Fibroblast of lung (primary cell): ENCODE data around the gene TULP1. TPM values are rescaled to one million over a fixed set of nuclear protein-coding genes. Genes with fewer than 3 reads are reported as not detected.

Source experiments
- DNase-seq, 2 donors: peaks; one replicate each; pipeline versions ENCODE4 v3.0.0 to v3.0.0-alpha.2; 2010; ENCODE audit warnings: low read depth in 2 of 2
- H2AFZ ChIP-seq: 2 replicates; pipeline ENCODE4 v1.5.1; 2012; ENCODE audit warnings: low read length, control low read depth, inconsistent platforms
- H3K27ac ChIP-seq: 2 replicates; pipeline ENCODE4 v1.5.1; 2011; ENCODE audit warnings: low read length, control low read depth; ENCODE audit not compliant: insufficient read depth
- H3K27me3 ChIP-seq: 2 replicates; pipeline ENCODE4 v1.5.1; 2011; ENCODE audit warnings: mild to moderate bottlenecking, low read length; ENCODE audit not compliant: control insufficient read depth, insufficient read depth
- H3K36me3 ChIP-seq: 2 replicates; pipeline ENCODE4 v1.5.1; 2011; ENCODE audit warnings: low read length; ENCODE audit not compliant: control insufficient read depth, insufficient read depth
- H3K4me1 ChIP-seq: 2 replicates; pipeline ENCODE4 v1.5.1; 2011; ENCODE audit warnings: low read length; ENCODE audit not compliant: control insufficient read depth, insufficient read depth; ENCODE audit errors: extremely low read depth
- H3K4me2 ChIP-seq: 2 replicates; pipeline ENCODE4 v1.5.1; 2011; ENCODE audit warnings: low read length, control low read depth; ENCODE audit not compliant: insufficient read depth; ENCODE audit errors: extremely low read depth
- H3K4me3 ChIP-seq, 4 experiments: fragments of 200-600 bp in 1 of 4; sonication (generic) in 1 of 4; replicated peaks in 1 of 4; 2 replicates each; pipeline ENCODE4 v1.5.1; 2011 to 2016; ENCODE audit warnings: low read length in 4 of 4, low read depth in 3 of 4, mild to moderate bottlenecking in 3 of 4, control low read depth in 2 of 4, inconsistent platforms in 1 of 4, mixed read lengths in 1 of 4; ENCODE audit not compliant: insufficient read depth in 1 of 4; ENCODE audit errors: control extremely low read depth in 1 of 4
- H3K79me2 ChIP-seq: 2 replicates; pipeline ENCODE4 v1.5.1; 2012; ENCODE audit warnings: mild to moderate bottlenecking, low read length, inconsistent platforms; ENCODE audit not compliant: control insufficient read depth, insufficient read depth
- H3K9ac ChIP-seq: 2 replicates; pipeline ENCODE4 v1.5.1; 2011; ENCODE audit warnings: mild to moderate bottlenecking, low read length, control low read depth; ENCODE audit not compliant: insufficient read depth
- H3K9me3 ChIP-seq: 2 replicates; pipeline ENCODE4 v1.5.1; 2012; ENCODE audit warnings: low read depth, low read length; ENCODE audit not compliant: control insufficient read depth, insufficient read depth
- H4K20me1 ChIP-seq: 2 replicates; pipeline ENCODE4 v1.5.1; 2011; ENCODE audit warnings: low read length; ENCODE audit not compliant: control insufficient read depth, insufficient read depth; ENCODE audit errors: extremely low read depth
- CTCF ChIP-seq, 2 donors: IDR thresholded peaks in 1 of 2; conservative IDR thresholded peaks in 1 of 2; 1 replicate in 1 of 2; 2 replicates in 1 of 2; pipeline ENCODE4 v1.5.1; 2011 to 2012; ENCODE audit warnings: low read length in 2 of 2, control low read depth in 1 of 2, inconsistent platforms in 1 of 2, low read depth in 1 of 2, mild to moderate bottlenecking in 1 of 2
- EZH2 ChIP-seq: IDR thresholded peaks from 2 replicates; pipeline ENCODE4 v1.5.1; 2012; ENCODE audit warnings: low read length, control low read depth, mild to moderate bottlenecking; ENCODE audit errors: missing control alignments
- polyA plus RNA-seq, 2 donors: library from polyadenylated mRNA; depleted of rRNA in 1 of 2; stranded (reverse) in 1 of 2; unstranded in 1 of 2; fragments of >200 nt; gene quantifications; 2 replicates each; pipeline ENCODE4 v1.2.1, GENCODE V29; 2011 to 2012; ENCODE audit warnings: missing spikeins in 1 of 2
- total RNA-seq: library from RNA; depleted of rRNA; stranded (reverse); fragments of >200 nt; gene quantifications from 2 replicates; pipeline ENCODE4 v1.2.1, GENCODE V29; 2014

The TULP1 gene
- total and polyA plus RNA-seq, 2 donors (not counting 1 experiment from before 2014, with no cell fraction given) = not detected

DNA sequence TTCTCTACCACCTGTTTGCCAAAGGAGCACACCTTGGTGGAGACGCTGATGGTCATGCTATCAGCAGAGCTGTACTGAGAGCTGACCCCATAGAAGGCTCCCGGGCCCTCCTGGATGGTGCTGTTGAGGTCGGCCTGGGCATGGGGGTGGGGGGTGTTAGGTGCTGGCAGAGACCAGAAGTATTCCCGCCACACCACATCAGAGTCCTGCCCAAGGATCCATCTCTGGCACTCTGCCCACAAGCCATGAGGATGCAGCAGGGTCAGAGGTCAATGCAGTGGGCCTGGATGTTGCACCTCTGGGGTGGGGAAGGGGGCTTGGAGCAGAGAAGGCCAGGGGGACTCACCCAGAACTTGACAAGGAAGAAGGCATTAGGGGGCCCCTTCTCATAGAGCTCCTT is 37.1 kb downstream of the TULP1 start:
- Histone ChIP-seq H3K4me3 (no peak overlapping the region), H3K4me1 (peaks cover 7% of the 10 kb centered on the region), H3K36me3 (peaks cover 30% of the 10 kb centered on the region), H3K4me2 (no peak overlapping the region), H3K9me3 (no peaks in the 10 kb centered on the region), H3K27ac (no peak overlapping the region), H3K79me2 (peaks cover 4% of the 10 kb centered on the region), H3K9ac (no peak overlapping the region), H3K27me3 (no peaks in the 10 kb centered on the region), H4K20me1 (peaks cover 2% of the 10 kb centered on the region), H2AFZ (no peak overlapping the region)
- TF ChIP-seq CTCF (conservative IDR thresholded peaks at IDR 0.05 in 1 of 2, IDR thresholded peaks at IDR 0.05 in 1 of 2; ENCODE audit: low read depth in 1 of 2, low read length in 2 of 2) (no peak), EZH2 (no peak)
- no peak for DNase-seq

DNA sequence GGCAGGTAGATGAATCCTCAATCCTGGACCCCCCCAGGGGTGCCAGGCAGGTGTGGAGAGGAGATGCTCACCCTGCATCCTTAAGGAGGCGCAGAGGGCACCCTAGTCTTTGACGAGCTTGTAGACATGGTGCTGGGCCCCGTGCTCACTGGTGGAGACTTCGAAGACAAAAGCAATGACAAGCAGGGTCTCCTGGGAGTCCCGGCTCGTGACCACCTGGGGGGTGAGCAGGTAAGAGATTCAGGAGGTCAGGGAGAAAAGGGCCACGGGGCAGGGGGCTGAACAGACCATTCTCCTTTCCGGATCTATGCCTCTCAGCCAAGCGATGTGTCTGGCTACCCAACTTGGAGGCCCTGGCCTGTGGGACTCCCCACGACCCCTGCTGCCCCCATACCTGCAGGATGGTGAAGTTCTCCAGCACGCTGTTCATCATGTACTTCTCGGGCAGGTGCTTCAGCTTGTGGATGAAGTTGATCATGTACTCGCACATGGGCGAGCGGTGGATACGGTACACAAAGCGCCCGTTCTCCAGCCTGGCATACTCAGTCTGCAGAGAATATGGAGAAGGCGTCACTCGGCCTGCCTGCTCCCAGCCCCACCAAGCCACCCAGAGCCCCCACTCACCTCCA is 37.6 kb downstream of the TULP1 start:
- peaks cover 10% of the 10 kb centered on the region for H3K4me1 ChIP-seq
- H3K9me3 ChIP-seq = no peaks in the 10 kb centered on the region
- H3K79me2 ChIP-seq = peaks cover 9% of the 10 kb centered on the region
- H3K4me2 ChIP-seq = no peak overlapping the region
- H3K4me3 ChIP-seq = no peak overlapping the region
- H3K9ac ChIP-seq = no peak overlapping the region
- H3K27me3 ChIP-seq = no peaks in the 10 kb centered on the region
- no peak for TF ChIP-seq CTCF (conservative IDR thresholded peaks at IDR 0.05 in 1 of 2, IDR thresholded peaks at IDR 0.05 in 1 of 2; ENCODE audit: low read depth in 1 of 2, low read length in 2 of 2)
- peaks cover 5% of the 10 kb centered on the region for H4K20me1 ChIP-seq
- no peak overlapping the region for H2AFZ ChIP-seq
- DNase-seq = no peak
- H3K36me3 ChIP-seq = peaks cover 33% of the 10 kb centered on the region
- H3K27ac ChIP-seq = no peak overlapping the region

GRCh38 chr6:35474131-35474941 is 38.4 kb downstream of the TULP1 start:
- Histone ChIP-seq H3K79me2 (peaks cover 17% of the 10 kb centered on the region), H3K4me2 (no peak overlapping the region), H3K9ac (no peak overlapping the region), H2AFZ (no peak overlapping the region), H3K27me3 (no peaks in the 10 kb centered on the region), H3K4me3 (no peak overlapping the region), H3K27ac (no peak overlapping the region), H4K20me1 (peaks cover 9% of the 10 kb centered on the region), H3K36me3 (peaks cover 38% of the 10 kb centered on the region), H3K4me1 (peaks cover 10% of the 10 kb centered on the region), H3K9me3 (no peaks in the 10 kb centered on the region)
- no peak for TF ChIP-seq EZH2
- TF ChIP-seq CTCF (conservative IDR thresholded peaks at IDR 0.05 in 1 of 2, IDR thresholded peaks at IDR 0.05 in 1 of 2; ENCODE audit: low read depth in 1 of 2, low read length in 2 of 2) = no peak
- no peak for DNase-seq
